A549 (cell line): ENCODE results near the gene NUMB.

Experiments
- EP300 ChIP-seq, 2 experiments: fragments of >200 bp; sonication (Bioruptor Twin); formaldehyde crosslinking; IDR thresholded peaks; 2 replicates in 1 of 2; 3 replicates in 1 of 2; pipeline ENCODE4 v1.6.1; 2016 to 2017
- JUNB ChIP-seq: fragments of >200 bp; sonication (Bioruptor Twin); formaldehyde crosslinking; IDR thresholded peaks from 2 replicates; pipeline ENCODE4 v1.6.1; 2016
- NFE2L2 ChIP-seq: fragments of 150-350 bp; conservative IDR thresholded peaks from 2 replicates; pipeline ENCODE4 v1.6.1; 2014; ENCODE audit warnings: low read length
- NR3C1 ChIP-seq: fragments of >200 bp; sonication (Bioruptor Twin); formaldehyde crosslinking; IDR thresholded peaks from 3 replicates; pipeline ENCODE4 v1.6.1; 2017
- POLR2A ChIP-seq: IDR thresholded peaks from 2 replicates; pipeline ENCODE4 v1.6.1; 2012; ENCODE audit warnings: mild to moderate bottlenecking, low read length
- RFX5 ChIP-seq: fragments of 450-650 bp; IDR thresholded peaks from 2 replicates; pipeline ENCODE4 v1.7.1; 2014; ENCODE audit warnings: antibody characterized with exemption, mild to moderate bottlenecking, moderate library complexity
- ZSCAN20 ChIP-seq: fragments of 250-450 bp; sonication (Bioruptor Pico); IDR thresholded peaks from 2 replicates; pipeline ENCODE4 v1.8.0; 2022; ENCODE audit warnings: mild to moderate bottlenecking, moderate library complexity
- TF ChIP-seq, protein P1 (sequence below): fragments of 200-600 bp; sonication (generic); IDR thresholded peaks from 2 replicates; pipeline ENCODE4 v1.6.1; 2016; ENCODE audit warnings: antibody characterized with exemption, mild to moderate bottlenecking, moderate library complexity
- TF ChIP-seq, protein P2 (sequence below): fragments of >200 bp; sonication (Bioruptor Twin); formaldehyde crosslinking; IDR thresholded peaks from 3 replicates; pipeline ENCODE4 v1.5.1; 2016

DNA sequence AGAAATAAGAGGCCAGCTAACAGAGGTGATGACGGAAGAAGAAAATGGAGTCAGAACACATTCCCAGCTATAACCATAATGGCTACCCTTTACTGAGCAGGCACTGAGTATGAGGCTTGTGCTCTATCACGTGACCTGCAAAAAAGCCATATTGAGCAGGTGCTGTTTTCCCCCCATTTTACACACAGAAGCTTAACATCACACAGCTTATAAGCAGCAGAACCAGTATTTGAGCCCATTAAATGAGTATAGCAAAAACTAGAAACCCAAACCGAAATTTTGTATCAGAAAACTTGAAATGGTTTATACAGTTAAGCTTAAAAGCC, 192.7 kb downstream of the NUMB start:
- TF ChIP-seq RFX5: no peak
- TF ChIP-seq, protein P1, sequence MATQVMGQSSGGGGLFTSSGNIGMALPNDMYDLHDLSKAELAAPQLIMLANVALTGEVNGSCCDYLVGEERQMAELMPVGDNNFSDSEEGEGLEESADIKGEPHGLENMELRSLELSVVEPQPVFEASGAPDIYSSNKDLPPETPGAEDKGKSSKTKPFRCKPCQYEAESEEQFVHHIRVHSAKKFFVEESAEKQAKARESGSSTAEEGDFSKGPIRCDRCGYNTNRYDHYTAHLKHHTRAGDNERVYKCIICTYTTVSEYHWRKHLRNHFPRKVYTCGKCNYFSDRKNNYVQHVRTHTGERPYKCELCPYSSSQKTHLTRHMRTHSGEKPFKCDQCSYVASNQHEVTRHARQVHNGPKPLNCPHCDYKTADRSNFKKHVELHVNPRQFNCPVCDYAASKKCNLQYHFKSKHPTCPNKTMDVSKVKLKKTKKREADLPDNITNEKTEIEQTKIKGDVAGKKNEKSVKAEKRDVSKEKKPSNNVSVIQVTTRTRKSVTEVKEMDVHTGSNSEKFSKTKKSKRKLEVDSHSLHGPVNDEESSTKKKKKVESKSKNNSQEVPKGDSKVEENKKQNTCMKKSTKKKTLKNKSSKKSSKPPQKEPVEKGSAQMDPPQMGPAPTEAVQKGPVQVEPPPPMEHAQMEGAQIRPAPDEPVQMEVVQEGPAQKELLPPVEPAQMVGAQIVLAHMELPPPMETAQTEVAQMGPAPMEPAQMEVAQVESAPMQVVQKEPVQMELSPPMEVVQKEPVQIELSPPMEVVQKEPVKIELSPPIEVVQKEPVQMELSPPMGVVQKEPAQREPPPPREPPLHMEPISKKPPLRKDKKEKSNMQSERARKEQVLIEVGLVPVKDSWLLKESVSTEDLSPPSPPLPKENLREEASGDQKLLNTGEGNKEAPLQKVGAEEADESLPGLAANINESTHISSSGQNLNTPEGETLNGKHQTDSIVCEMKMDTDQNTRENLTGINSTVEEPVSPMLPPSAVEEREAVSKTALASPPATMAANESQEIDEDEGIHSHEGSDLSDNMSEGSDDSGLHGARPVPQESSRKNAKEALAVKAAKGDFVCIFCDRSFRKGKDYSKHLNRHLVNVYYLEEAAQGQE: no peak
- no peak for TF ChIP-seq NR3C1
- no peak for TF ChIP-seq POLR2A
- TF ChIP-seq, protein P2, sequence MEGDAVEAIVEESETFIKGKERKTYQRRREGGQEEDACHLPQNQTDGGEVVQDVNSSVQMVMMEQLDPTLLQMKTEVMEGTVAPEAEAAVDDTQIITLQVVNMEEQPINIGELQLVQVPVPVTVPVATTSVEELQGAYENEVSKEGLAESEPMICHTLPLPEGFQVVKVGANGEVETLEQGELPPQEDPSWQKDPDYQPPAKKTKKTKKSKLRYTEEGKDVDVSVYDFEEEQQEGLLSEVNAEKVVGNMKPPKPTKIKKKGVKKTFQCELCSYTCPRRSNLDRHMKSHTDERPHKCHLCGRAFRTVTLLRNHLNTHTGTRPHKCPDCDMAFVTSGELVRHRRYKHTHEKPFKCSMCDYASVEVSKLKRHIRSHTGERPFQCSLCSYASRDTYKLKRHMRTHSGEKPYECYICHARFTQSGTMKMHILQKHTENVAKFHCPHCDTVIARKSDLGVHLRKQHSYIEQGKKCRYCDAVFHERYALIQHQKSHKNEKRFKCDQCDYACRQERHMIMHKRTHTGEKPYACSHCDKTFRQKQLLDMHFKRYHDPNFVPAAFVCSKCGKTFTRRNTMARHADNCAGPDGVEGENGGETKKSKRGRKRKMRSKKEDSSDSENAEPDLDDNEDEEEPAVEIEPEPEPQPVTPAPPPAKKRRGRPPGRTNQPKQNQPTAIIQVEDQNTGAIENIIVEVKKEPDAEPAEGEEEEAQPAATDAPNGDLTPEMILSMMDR: no peak
- no peak for TF ChIP-seq EP300 (IDR thresholded peaks at IDR 0.05)
- no peak for TF ChIP-seq JUNB
- no peak for TF ChIP-seq ZSCAN20 (CRISPR knock-in tag)
- TF ChIP-seq NFE2L2: no peak
